CD8-positive, alpha-beta memory T cell (primary cell): ENCODE results near the gene MYOM1. TPM values are rescaled to one million over a fixed set of nuclear protein-coding genes. Genes with fewer than 3 reads are reported as not detected.

Experiments
- CTCF ChIA-PET: fragments of 350-600 bp; sonication (Branson Sonifier 250); formaldehyde crosslinking; loops from one replicate; lab custom pipeline; 2021; ENCODE audit warnings: antibody characterized with exemption; lab: Charles Lee
- POLR2A ChIA-PET: fragments of 350-600 bp; sonication (Branson Sonifier 250); formaldehyde crosslinking; loops from one replicate; lab custom pipeline; 2021; ENCODE audit warnings: antibody characterized with exemption; lab: Charles Lee
- DNase-seq, 5 donors: peaks; one replicate each; pipeline versions ENCODE4 v3.0.0 to v3.0.0-alpha.2; 2020 to 2022; ENCODE audit warnings: mixed read lengths in 1 of 5
- H3K27ac ChIP-seq: one replicate; pipeline ENCODE4 v1.7.0; 2013; ENCODE audit warnings: low read depth, mild to moderate bottlenecking, low read length, moderate library complexity
- H3K27me3 ChIP-seq: 2 replicates; pipeline ENCODE4 v1.7.0; 2013; ENCODE audit warnings: low read length, mild to moderate bottlenecking; ENCODE audit not compliant: insufficient read depth, poor library complexity, severe bottlenecking
- H3K36me3 ChIP-seq: 2 replicates; pipeline ENCODE4 v1.7.0; 2013; ENCODE audit warnings: mild to moderate bottlenecking, low read length, moderate library complexity; ENCODE audit not compliant: insufficient read depth
- H3K4me1 ChIP-seq: 2 replicates; pipeline ENCODE4 v1.7.0; 2013; ENCODE audit warnings: mild to moderate bottlenecking, low read length, moderate library complexity; ENCODE audit not compliant: insufficient read depth
- H3K4me3 ChIP-seq: 2 replicates; pipeline ENCODE4 v1.7.0; 2013; ENCODE audit warnings: mild to moderate bottlenecking, low read length
- H3K9me3 ChIP-seq: 2 replicates; pipeline ENCODE4 v1.7.0; 2013; ENCODE audit warnings: mild to moderate bottlenecking, low read length
- H3K27ac Mint-ChIP-seq, 8 donors: one replicate each; pipeline ENCODE4 v1.8.0; 2020 to 2021; ENCODE audit warnings: mixed read lengths in 8 of 8, mild to moderate bottlenecking in 6 of 8, inconsistent platforms in 3 of 8, moderate library complexity in 3 of 8
- H3K27me3 Mint-ChIP-seq, 2 donors: one replicate each; pipeline ENCODE4 v1.8.0; 2020 to 2021; ENCODE audit warnings: mixed read lengths in 2 of 2, mild to moderate bottlenecking in 1 of 2, moderate library complexity in 1 of 2
- H3K36me3 Mint-ChIP-seq, 3 donors: one replicate each; pipeline ENCODE4 v1.8.0; 2020 to 2021; ENCODE audit warnings: mixed read lengths in 3 of 3, inconsistent platforms in 1 of 3, mild to moderate bottlenecking in 1 of 3
- H3K4me1 Mint-ChIP-seq, 3 donors: one replicate each; pipeline ENCODE4 v1.8.0; 2020 to 2021; ENCODE audit warnings: mixed read lengths in 3 of 3, inconsistent platforms in 1 of 3, mild to moderate bottlenecking in 1 of 3
- H3K4me3 Mint-ChIP-seq, 7 donors: one replicate each; pipeline ENCODE4 v1.8.0; 2020 to 2021; ENCODE audit warnings: mixed read lengths in 7 of 7, mild to moderate bottlenecking in 6 of 7, moderate library complexity in 4 of 7, inconsistent platforms in 2 of 7
- H3K9me3 Mint-ChIP-seq, 5 donors: one replicate each; pipeline ENCODE4 v1.8.0; 2020 to 2022; ENCODE audit warnings: mixed read lengths in 5 of 5, mild to moderate bottlenecking in 3 of 5, moderate library complexity in 2 of 5, inconsistent platforms in 1 of 5
- polyA plus RNA-seq: library from polyadenylated mRNA; unstranded; fragments of 300-500 nt; fragmentation: Illumina TruSeq; gene quantifications from one replicate; pipeline ENCODE4 v1.2.3, GENCODE V29; 2021
- total RNA-seq, 2 experiments: library from RNA; stranded (reverse); gene quantifications; one replicate each; pipeline ENCODE4 v1.2.3, GENCODE V29; 2021

The MYOM1 gene
- total and polyA plus RNA-seq, 3 experiments from 2014 or later = 0.84 to 1.2 (median 0.92) TPM

DNA sequence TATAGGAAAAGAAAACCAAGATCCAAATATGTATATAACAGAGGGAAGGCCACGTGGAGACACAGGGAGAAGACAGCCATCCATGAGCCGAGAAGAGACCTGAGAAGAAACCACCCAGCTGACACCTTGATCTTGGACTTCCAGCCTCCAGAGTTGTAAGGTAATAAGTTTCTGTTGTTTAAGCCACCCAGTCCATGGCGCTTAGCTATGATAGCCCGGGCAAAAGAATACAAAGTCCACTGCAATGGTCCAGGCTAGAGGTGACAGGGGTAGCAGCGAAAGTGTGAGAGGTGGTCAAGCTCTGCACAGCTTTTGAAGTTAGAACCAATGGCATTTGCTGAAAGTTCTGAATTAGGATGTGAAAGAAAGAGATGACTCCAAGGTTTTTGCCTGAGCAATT is 2.8 kb downstream of the MYOM1 start:
- Histone ChIP-seq H3K9me3 (no peaks in the 10 kb centered on the region), H3K27me3 (no peaks in the 10 kb centered on the region), H3K4me3 (no peak overlapping the region), H3K27ac (no peak overlapping the region), H3K4me1 (peaks cover 12% of the 10 kb centered on the region), H3K36me3 (no peaks in the 10 kb centered on the region)
- DNase-seq = no peak
- ChIA-PET CTCF (no interaction called here), POLR2A (no interaction called here)
- H3K27me3 Mint-ChIP-seq = no peaks in the 10 kb centered on the region
- H3K9me3 Mint-ChIP-seq = no peaks in the 10 kb centered on the region
- H3K36me3 Mint-ChIP-seq = peaks cover 0 to 6% (median 6%) of the 10 kb centered on the region in 3 donors
- peak overlapping the region in 1 of 8 donors; percentile 54 for H3K27ac Mint-ChIP-seq
- H3K4me3 Mint-ChIP-seq = no peak overlapping the region
- peaks cover 10 to 16% (median 11%) of the 10 kb centered on the region in 3 donors for H3K4me1 Mint-ChIP-seq

DNA sequence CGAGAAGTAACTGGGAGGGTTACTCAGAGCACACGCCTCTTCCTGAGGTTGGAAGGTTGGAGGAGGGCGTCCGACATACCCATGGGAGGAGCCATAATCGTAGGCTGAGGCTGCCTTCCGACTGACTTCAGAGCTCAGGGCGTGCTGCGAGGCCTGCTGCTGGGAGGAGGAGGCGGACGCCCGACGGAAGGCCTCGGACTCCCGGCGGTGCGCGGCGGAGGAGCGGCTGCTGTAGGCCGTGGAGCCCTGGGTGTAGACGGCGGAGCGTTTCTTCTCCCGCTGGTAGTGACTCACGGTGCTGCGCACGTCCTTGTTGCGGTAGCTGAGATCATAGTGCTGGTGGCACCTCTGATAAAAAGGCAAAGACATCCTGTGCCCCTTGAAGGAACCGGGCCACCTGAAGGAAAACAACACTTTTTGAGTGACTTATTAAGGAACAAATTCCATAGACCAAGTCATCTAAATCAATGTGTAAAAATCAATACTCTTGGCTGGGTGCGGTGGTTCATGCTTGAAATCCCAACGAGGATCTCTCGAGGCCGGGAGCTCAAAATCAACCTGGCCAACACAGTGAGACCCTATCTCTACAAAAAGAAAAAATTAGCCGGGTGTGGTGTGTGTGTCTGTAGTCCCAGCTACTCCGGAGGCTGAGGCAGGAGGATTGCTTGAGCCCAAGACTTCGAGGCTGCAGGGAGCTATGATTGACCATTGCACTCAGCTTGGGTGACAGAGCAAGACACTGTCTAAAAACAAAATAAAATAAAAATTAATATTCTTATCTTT is 4.7 kb downstream of the MYOM1 start:
- POLR2A ChIA-PET = no interaction called here
- no peak overlapping the region for H3K27ac Mint-ChIP-seq

DNA sequence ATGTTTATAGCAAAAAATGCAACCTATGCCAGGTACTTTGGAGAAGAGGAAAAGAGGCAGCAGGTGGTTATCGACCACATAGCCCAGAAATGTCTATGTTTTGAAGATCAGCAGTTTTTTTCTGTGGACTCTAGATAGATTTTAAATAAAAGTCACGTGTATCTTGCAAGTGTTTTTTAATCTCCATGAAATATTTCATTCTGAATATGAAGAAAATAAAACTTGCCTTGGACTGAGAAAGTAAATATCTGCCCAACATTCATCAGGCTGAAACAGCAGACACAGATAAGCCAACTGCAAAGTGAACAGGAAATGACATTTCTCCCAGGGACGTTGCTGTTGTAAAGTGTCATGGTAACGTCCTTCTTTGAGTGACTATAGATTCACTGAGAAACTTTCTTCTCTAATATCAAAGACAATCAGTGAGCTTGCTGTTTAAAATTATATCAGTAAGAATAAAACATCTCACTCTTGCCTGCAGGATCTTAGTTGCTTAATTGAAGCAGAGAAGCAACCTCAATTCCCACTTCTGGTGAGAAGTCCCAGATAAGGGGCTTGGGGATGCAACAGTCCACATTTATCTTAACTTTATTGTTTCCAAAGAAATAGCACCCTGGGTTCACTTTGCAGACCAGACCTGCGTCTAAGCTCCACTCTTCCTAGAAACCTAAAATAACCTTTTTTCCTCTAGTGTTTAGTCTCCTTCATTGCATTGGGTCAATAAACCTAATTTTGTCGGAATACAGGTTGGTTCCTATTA is 6.3 kb downstream of the MYOM1 start:
- peak in 2 of 5 donors; percentile 6 to 50 for DNase-seq
- Histone ChIP-seq H3K4me1 (peaks cover 12% of the 10 kb centered on the region), H3K36me3 (no peaks in the 10 kb centered on the region), H3K27me3 (no peaks in the 10 kb centered on the region), H3K4me3 (no peak overlapping the region), H3K27ac (no peak overlapping the region), H3K9me3 (no peaks in the 10 kb centered on the region)
- Mint-ChIP-seq H3K4me3 (no peak overlapping the region), H3K36me3 (peaks cover 3 to 6% (median 3%) of the 10 kb centered on the region in 3 donors), H3K4me1 (peaks cover 18 to 27% (median 24%) of the 10 kb centered on the region in 3 donors), H3K27me3 (no peaks in the 10 kb centered on the region), H3K9me3 (no peaks in the 10 kb centered on the region), H3K27ac (peak overlapping the region in 5 of 8 donors; percentile 42 to 72 (median 54))
- ChIA-PET POLR2A (no interaction called here), CTCF (no interaction called here)

More for the DNA sequence above, 4.7 kb downstream of the MYOM1 start:
- no peak for DNase-seq
- H3K9me3 ChIP-seq = no peaks in the 10 kb centered on the region
- no peaks in the 10 kb centered on the region for H3K27me3 Mint-ChIP-seq
- no peaks in the 10 kb centered on the region for H3K36me3 ChIP-seq
- H3K4me1 ChIP-seq = peaks cover 12% of the 10 kb centered on the region
- H3K4me3 ChIP-seq = no peak overlapping the region
- H3K4me3 Mint-ChIP-seq = no peak overlapping the region
- CTCF ChIA-PET = no interaction called here
- H3K4me1 Mint-ChIP-seq = peaks cover 13 to 20% (median 16%) of the 10 kb centered on the region in 3 donors
- peaks cover 0 to 6% (median 0%) of the 10 kb centered on the region in 3 donors for H3K36me3 Mint-ChIP-seq
- no peak overlapping the region for H3K27ac ChIP-seq
- no peaks in the 10 kb centered on the region for H3K27me3 ChIP-seq
- no peaks in the 10 kb centered on the region for H3K9me3 Mint-ChIP-seq

DNA sequence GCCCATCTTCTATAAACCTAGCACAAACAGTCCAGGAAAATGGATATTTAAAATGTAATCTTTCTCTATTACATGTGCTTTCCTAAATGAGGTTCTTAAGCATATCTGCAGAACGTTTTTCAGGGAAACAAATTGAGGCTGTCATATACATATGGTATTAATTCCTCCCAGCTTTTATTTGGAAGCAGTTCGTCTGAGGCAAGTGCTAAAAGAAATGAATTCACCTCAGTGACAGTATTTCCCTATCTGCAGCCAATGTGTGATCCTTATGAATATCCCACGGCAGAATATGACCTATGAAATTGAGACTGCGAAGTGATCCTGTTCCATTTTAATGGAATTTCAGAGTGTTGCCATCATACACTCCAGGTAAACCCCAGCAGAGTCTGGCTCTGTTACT is 7.1 kb downstream of the MYOM1 start:
- H3K9me3 Mint-ChIP-seq = no peaks in the 10 kb centered on the region
- H3K4me1 ChIP-seq = peaks cover 12% of the 10 kb centered on the region
- peaks cover 3 to 6% (median 3%) of the 10 kb centered on the region in 3 donors for H3K36me3 Mint-ChIP-seq
- ChIA-PET POLR2A (no interaction called here), CTCF (no interaction called here)
- H3K4me3 ChIP-seq = no peak overlapping the region
- no peaks in the 10 kb centered on the region for H3K9me3 ChIP-seq
- H3K27ac ChIP-seq = no peak overlapping the region
- peaks cover 0 to 3% of the 10 kb centered on the region in 2 donors for H3K27me3 Mint-ChIP-seq
- H3K4me1 Mint-ChIP-seq = peaks cover 18 to 27% (median 24%) of the 10 kb centered on the region in 3 donors
- H3K27ac Mint-ChIP-seq = peak overlapping the region in 3 of 8 donors; percentile 42 to 56 (median 44)
- no peak for DNase-seq
- no peaks in the 10 kb centered on the region for H3K27me3 ChIP-seq
- H3K36me3 ChIP-seq = no peaks in the 10 kb centered on the region
- no peak overlapping the region for H3K4me3 Mint-ChIP-seq

DNA sequence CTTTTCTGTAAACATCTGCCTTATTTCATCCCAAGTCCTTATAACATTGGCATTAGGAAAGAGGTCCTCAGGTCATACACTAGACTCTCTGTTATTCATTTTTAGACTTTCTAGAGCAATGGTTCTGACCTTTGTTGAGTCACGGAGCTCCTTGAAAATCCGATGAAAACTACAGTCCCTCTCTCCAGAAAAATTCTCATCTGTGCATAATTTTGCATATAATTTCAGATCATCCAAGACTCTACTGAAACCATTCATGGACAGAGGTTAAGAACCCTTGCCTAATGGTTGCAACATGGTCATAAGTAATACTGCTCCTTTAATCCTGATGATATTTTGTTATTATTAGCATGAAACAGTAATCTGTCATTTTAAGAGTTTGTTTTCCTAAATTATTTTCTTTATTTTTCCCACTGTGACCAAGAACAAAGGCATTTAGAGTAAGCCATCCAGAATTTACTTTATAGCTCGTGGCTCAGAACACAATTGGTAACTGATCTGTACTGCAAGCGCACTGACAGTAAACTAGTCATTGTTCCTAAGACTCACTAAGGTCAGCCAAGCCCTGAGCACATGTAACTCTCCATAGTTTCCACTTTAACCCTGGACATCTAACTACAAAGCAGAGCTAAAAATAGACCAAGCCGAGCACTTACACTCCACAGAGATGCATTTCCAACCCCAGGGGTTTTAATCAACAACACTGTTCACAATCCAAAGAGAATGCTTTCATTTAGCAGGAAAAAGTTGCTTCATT is 8.4 kb downstream of the MYOM1 start:
- Mint-ChIP-seq H3K27me3 (peaks cover 0 to 3% of the 10 kb centered on the region in 2 donors), H3K4me1 (peaks cover 18 to 27% (median 24%) of the 10 kb centered on the region in 3 donors), H3K9me3 (peaks cover 0 to 1% (median 0%) of the 10 kb centered on the region in 5 donors), H3K4me3 (no peak overlapping the region), H3K36me3 (peaks cover 7 to 10% (median 9%) of the 10 kb centered on the region in 3 donors), H3K27ac (peak overlapping the region in 1 of 8 donors; percentile 46)
- POLR2A ChIA-PET = no interaction called here
- no peak for DNase-seq
- H3K4me1 ChIP-seq = peaks cover 12% of the 10 kb centered on the region
- no peak overlapping the region for H3K4me3 ChIP-seq
- H3K27me3 ChIP-seq = no peaks in the 10 kb centered on the region
- no peaks in the 10 kb centered on the region for H3K9me3 ChIP-seq
- H3K27ac ChIP-seq = no peak overlapping the region
- CTCF ChIA-PET = no interaction called here
- no peaks in the 10 kb centered on the region for H3K36me3 ChIP-seq

DNA sequence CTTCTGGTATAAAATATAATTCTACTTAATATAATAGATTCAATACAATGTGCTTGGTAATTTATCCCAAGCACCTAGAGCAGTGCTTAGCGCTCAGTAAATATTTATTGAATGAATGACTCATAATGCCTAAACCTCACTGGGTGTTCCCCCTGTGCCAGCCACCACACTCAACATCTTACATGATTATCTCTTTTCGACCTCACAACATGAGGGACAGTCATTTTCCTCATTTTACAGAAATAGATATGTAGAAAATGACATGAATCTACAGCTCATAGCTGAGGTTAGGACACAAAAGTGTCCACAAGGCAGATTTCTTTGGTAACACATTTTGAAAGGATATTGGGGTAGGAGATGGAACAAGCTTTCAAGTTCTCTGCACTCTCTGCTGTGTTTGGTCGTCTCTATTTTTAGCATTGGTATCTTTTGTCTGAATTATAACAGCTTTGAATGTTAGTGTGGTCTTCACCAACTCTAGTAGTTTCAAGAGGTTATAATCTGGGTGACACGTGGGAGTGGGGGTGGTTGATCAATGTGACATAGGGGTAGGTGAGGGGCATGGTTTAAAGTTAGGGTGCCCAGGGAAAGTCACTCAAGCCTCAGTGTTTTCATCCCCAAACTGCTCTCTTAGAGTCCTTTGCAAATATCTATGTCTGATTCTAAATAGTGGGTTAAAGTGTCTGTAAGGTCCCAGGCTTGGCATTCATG is 9.8 kb downstream of the MYOM1 start:
- Mint-ChIP-seq H3K9me3 (peaks cover 6 to 10% (median 7%) of the 10 kb centered on the region in 5 donors), H3K4me3 (no peak overlapping the region), H3K4me1 (peaks cover 18 to 27% (median 24%) of the 10 kb centered on the region in 3 donors), H3K36me3 (peaks cover 10 to 20% (median 13%) of the 10 kb centered on the region in 3 donors), H3K27me3 (peaks cover 0 to 3% of the 10 kb centered on the region in 2 donors), H3K27ac (peak overlapping the region in 1 of 8 donors; percentile 54)
- Histone ChIP-seq H3K27me3 (no peaks in the 10 kb centered on the region), H3K27ac (no peak overlapping the region), H3K4me1 (peaks cover 12% of the 10 kb centered on the region), H3K36me3 (no peaks in the 10 kb centered on the region), H3K4me3 (no peak overlapping the region), H3K9me3 (no peaks in the 10 kb centered on the region)
- DNase-seq = no peak
- POLR2A ChIA-PET = interaction anchor here (0.6 kb wide), 1 partner anchor 228 kb away, joined by 3 read pairs; no protein-coding TSS in a partner anchor
- CTCF ChIA-PET = no interaction called here

DNA sequence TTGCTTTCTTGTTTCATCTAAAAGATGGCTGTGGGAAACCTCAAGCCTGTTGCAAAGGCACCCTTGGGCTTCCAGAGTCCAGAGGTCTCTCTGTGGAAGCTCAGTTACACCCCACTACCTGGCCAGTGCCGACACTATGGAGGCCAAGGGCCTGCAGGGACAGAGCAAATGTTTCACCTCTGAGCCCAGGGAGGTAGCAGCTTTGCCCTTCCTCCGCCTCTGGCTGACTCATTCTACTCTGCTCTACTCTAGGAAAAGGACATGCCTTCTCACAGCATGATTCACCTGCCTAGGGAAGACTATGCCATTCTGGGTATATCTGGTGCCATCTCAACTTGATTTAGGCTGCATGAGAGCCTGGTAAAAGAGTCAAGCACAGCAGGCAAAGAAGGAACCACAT is 12.2 kb downstream of the MYOM1 start:
- Histone ChIP-seq H3K27ac (no peak overlapping the region), H3K4me1 (no peaks in the 10 kb centered on the region), H3K36me3 (no peaks in the 10 kb centered on the region), H3K4me3 (no peak overlapping the region), H3K27me3 (no peaks in the 10 kb centered on the region), H3K9me3 (no peaks in the 10 kb centered on the region)
- no peak overlapping the region for H3K4me3 Mint-ChIP-seq
- H3K27ac Mint-ChIP-seq = no peak overlapping the region
- peaks cover 7 to 13% (median 11%) of the 10 kb centered on the region in 3 donors for H3K4me1 Mint-ChIP-seq
- POLR2A ChIA-PET = no interaction called here
- H3K36me3 Mint-ChIP-seq = peaks cover 12 to 41% (median 14%) of the 10 kb centered on the region in 3 donors
- no peak for DNase-seq
- CTCF ChIA-PET = interaction anchor here (1.1 kb wide), 1 partner anchor 16 kb away, joined by 3 read pairs; no protein-coding TSS in a partner anchor
- peaks cover 22 to 31% (median 27%) of the 10 kb centered on the region in 5 donors for H3K9me3 Mint-ChIP-seq
- peaks cover 0 to 3% of the 10 kb centered on the region in 2 donors for H3K27me3 Mint-ChIP-seq
